Liver (tissue), 9 donors: Measurements from ENCODE around the gene SLC24A3. TPM values are rescaled to one million over a fixed set of nuclear protein-coding genes. Genes with fewer than 3 reads are reported as not detected.

Experiments
- DNase-seq: peaks from one replicate; pipeline ENCODE4 v3.0.0-alpha.2; 2017; ENCODE audit warnings: low spot score
- H3K27ac ChIP-seq, 2 donors: one replicate each; pipeline ENCODE4 v1.7.0; 2013; ENCODE audit warnings: inconsistent platforms in 2 of 2, low read length in 2 of 2, control low read depth in 1 of 2, low read depth in 1 of 2, mild to moderate bottlenecking in 1 of 2
- H3K27me3 ChIP-seq, 4 donors: one replicate each; pipeline versions ENCODE4 v1.6.1 to v1.7.0; 2013; ENCODE audit warnings: low read length in 3 of 4, inconsistent platforms in 1 of 4, mild to moderate bottlenecking in 1 of 4, moderate library complexity in 1 of 4; ENCODE audit not compliant: control insufficient read depth in 4 of 4, insufficient read depth in 4 of 4
- H3K36me3 ChIP-seq, 4 donors: one replicate each; pipeline versions ENCODE4 v1.6.1 to v1.7.0; 2013; ENCODE audit warnings: low read length in 3 of 4, mild to moderate bottlenecking in 3 of 4, low read depth in 1 of 4, moderate library complexity in 1 of 4; ENCODE audit not compliant: control insufficient read depth in 4 of 4, insufficient read depth in 3 of 4
- H3K4me1 ChIP-seq, 4 donors: one replicate each; pipeline versions ENCODE4 v1.6.1 to v1.7.0; 2013; ENCODE audit warnings: low read length in 3 of 4, mild to moderate bottlenecking in 3 of 4, moderate library complexity in 1 of 4; ENCODE audit not compliant: control insufficient read depth in 4 of 4, insufficient read depth in 4 of 4
- H3K4me3 ChIP-seq, 3 donors: one replicate each; pipeline versions ENCODE4 v1.6.1 to v1.7.0; 2013; ENCODE audit warnings: low read length in 3 of 3, control low read depth in 1 of 3, low read depth in 1 of 3, mild to moderate bottlenecking in 1 of 3
- H3K9ac ChIP-seq, 2 donors: one replicate each; pipeline ENCODE4 v1.7.0; 2013; ENCODE audit warnings: low read length in 2 of 2, mild to moderate bottlenecking in 2 of 2, moderate library complexity in 2 of 2, control low read depth in 1 of 2, low read depth in 1 of 2
- H3K9me3 ChIP-seq, 4 donors: one replicate each; pipeline versions ENCODE4 v1.6.1 to v1.7.0; 2013; ENCODE audit warnings: low read length in 3 of 4; ENCODE audit not compliant: control insufficient read depth in 4 of 4
- ATF3 ChIP-seq: IDR thresholded peaks from 2 replicates; pipeline ENCODE4 v1.6.1; 2016; ENCODE audit warnings: antibody characterized with exemption
- CTCF ChIP-seq: fragments of 150-350 bp; IDR thresholded peaks from 2 replicates; pipeline ENCODE4 v1.5.1; 2017; ENCODE audit warnings: improper control_type of control experiment, low read depth, low read length; ENCODE audit not compliant: missing input control
- EGR1 ChIP-seq, 2 donors: IDR thresholded peaks; 2 replicates each; pipeline ENCODE4 v1.6.1; 2016 to 2018; ENCODE audit warnings: antibody characterized with exemption in 2 of 2, low read depth in 2 of 2
- FOXA1 ChIP-seq: IDR thresholded peaks from 2 replicates; pipeline ENCODE4 v1.6.1; 2016; ENCODE audit warnings: antibody characterized with exemption
- FOXA2 ChIP-seq: IDR thresholded peaks from 2 replicates; pipeline ENCODE4 v1.6.1; 2016; ENCODE audit warnings: antibody characterized with exemption
- GABPA ChIP-seq, 2 donors: IDR thresholded peaks in 1 of 2; conservative IDR thresholded peaks in 1 of 2; 2 replicates each; pipeline ENCODE4 v1.6.1; 2016; ENCODE audit warnings: antibody characterized with exemption in 2 of 2, mild to moderate bottlenecking in 1 of 2, moderate library complexity in 1 of 2
- HNF4A ChIP-seq, 2 donors: conservative IDR thresholded peaks; 2 replicates each; pipeline ENCODE4 v1.6.1; 2016; ENCODE audit warnings: antibody characterized with exemption in 2 of 2, mild to moderate bottlenecking in 2 of 2
- HNF4G ChIP-seq: IDR thresholded peaks from 2 replicates; pipeline ENCODE4 v1.6.1; 2016; ENCODE audit warnings: antibody characterized with exemption
- JUND ChIP-seq, 2 donors: IDR thresholded peaks; 2 replicates each; pipeline ENCODE4 v1.6.1; 2016; ENCODE audit warnings: antibody characterized with exemption in 2 of 2
- RAD21 ChIP-seq, 2 donors: IDR thresholded peaks; 2 replicates each; pipeline ENCODE4 v1.6.1; 2016; ENCODE audit warnings: antibody characterized with exemption in 2 of 2, mild to moderate bottlenecking in 2 of 2
- RXRA ChIP-seq, 2 donors: IDR thresholded peaks; 2 replicates each; pipeline ENCODE4 v1.6.1; 2017 to 2018; ENCODE audit warnings: antibody characterized with exemption in 2 of 2, mild to moderate bottlenecking in 1 of 2
- TAF1 ChIP-seq: conservative IDR thresholded peaks from 2 replicates; pipeline ENCODE4 v1.6.1; 2016; ENCODE audit warnings: antibody characterized with exemption, mild to moderate bottlenecking
- YY1 ChIP-seq: IDR thresholded peaks from 2 replicates; pipeline ENCODE4 v1.6.1; 2016; ENCODE audit warnings: antibody characterized with exemption, mild to moderate bottlenecking
- WGBS: extraction: QIAGEN DNeasy Blood & Tissue Kit; methylation state at CpG from one replicate; pipeline ENCODE4 v1.1.7; 2013; 5-methylcytosine and 5-hydroxymethylcytosine counted together
- polyA plus RNA-seq, 2 donors: library from polyadenylated mRNA; stranded (reverse) in 1 of 2; unstranded in 1 of 2; fragments of 200-250 nt in 1 of 2; fragments of >200 nt in 1 of 2; fragmentation: Nextera tagmentation in 1 of 2; extraction: Ambion mirVana in 1 of 2; gene quantifications; one replicate each; pipeline versions ENCODE4 v1.2.1 to v1.2.3, GENCODE V29; 2013 to 2015
- total RNA-seq, 2 donors: library from RNA; depleted of rRNA; stranded (reverse); fragments of >200 nt; gene quantifications; one replicate each; pipeline ENCODE4 v1.2.3, GENCODE V29; 2014
- TF ChIP-seq, protein P1 (sequence below): IDR thresholded peaks from 2 replicates; pipeline ENCODE4 v1.6.1; 2016; ENCODE audit warnings: antibody characterized with exemption
- TF ChIP-seq, protein P2 (sequence below): IDR thresholded peaks from 2 replicates; pipeline ENCODE4 v1.6.1; 2016; ENCODE audit warnings: antibody characterized with exemption, mild to moderate bottlenecking
- donor health status: healthy.
- donor health status: healthy.
- donor health status: healthy.
- donor health status: healthy.
- donor health status: healthy.

The SLC24A3 gene
- total and polyA plus RNA-seq, 4 donors, result 0.28 to 1.8 (median 0.46) TPM

GRCh38 chr20:19384940-19385339 is 172.5 kb downstream of the SLC24A3 start:
- Histone ChIP-seq H3K27me3 (no peaks in the 10 kb centered on the region), H3K9me3 (no peaks in the 10 kb centered on the region), H3K27ac (no peak overlapping the region), H3K9ac (no peak overlapping the region), H3K36me3 (no peaks in the 10 kb centered on the region), H3K4me3 (no peak overlapping the region), H3K4me1 (no peaks in the 10 kb centered on the region)
- TF ChIP-seq TAF1, result no peak
- no peak for TF ChIP-seq GABPA (IDR thresholded peaks at IDR 0.05 in 1 of 2, conservative IDR thresholded peaks at IDR 0.05 in 1 of 2)
- TF ChIP-seq, protein P1, sequence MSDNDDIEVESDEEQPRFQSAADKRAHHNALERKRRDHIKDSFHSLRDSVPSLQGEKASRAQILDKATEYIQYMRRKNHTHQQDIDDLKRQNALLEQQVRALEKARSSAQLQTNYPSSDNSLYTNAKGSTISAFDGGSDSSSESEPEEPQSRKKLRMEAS, result no peak
- TF ChIP-seq CTCF, result no peak
- no peak for DNase-seq

- Histone ChIP-seq H3K9me3 (peaks cover 0 to 5% (median 0%) of the 10 kb centered on the region in 4 donors), H3K4me3 (no peak overlapping the region), H3K27ac (no peak overlapping the region), H3K9ac (no peak overlapping the region), H3K36me3 (no peaks in the 10 kb centered on the region), H3K27me3 (no peaks in the 10 kb centered on the region), H3K4me1 (no peaks in the 10 kb centered on the region)
- TF ChIP-seq YY1 (no peak), GABPA (IDR thresholded peaks at IDR 0.05 in 1 of 2, conservative IDR thresholded peaks at IDR 0.05 in 1 of 2) (no peak), FOXA2 (no peak), ATF3 (no peak), RAD21 (IDR thresholded peaks at IDR 0.05) (no peak)
- TF ChIP-seq, protein P2, sequence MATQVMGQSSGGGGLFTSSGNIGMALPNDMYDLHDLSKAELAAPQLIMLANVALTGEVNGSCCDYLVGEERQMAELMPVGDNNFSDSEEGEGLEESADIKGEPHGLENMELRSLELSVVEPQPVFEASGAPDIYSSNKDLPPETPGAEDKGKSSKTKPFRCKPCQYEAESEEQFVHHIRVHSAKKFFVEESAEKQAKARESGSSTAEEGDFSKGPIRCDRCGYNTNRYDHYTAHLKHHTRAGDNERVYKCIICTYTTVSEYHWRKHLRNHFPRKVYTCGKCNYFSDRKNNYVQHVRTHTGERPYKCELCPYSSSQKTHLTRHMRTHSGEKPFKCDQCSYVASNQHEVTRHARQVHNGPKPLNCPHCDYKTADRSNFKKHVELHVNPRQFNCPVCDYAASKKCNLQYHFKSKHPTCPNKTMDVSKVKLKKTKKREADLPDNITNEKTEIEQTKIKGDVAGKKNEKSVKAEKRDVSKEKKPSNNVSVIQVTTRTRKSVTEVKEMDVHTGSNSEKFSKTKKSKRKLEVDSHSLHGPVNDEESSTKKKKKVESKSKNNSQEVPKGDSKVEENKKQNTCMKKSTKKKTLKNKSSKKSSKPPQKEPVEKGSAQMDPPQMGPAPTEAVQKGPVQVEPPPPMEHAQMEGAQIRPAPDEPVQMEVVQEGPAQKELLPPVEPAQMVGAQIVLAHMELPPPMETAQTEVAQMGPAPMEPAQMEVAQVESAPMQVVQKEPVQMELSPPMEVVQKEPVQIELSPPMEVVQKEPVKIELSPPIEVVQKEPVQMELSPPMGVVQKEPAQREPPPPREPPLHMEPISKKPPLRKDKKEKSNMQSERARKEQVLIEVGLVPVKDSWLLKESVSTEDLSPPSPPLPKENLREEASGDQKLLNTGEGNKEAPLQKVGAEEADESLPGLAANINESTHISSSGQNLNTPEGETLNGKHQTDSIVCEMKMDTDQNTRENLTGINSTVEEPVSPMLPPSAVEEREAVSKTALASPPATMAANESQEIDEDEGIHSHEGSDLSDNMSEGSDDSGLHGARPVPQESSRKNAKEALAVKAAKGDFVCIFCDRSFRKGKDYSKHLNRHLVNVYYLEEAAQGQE, result no peak
- no peak for DNase-seq
Measured at GRCh38 chr20:19387251-19387650, 174.8 kb downstream of the SLC24A3 start.

GRCh38 chr20:19392344-19393130 is 180.1 kb downstream of the SLC24A3 start:
- WGBS, result 89% methylated on average over 2 of the region's 2 CpGs
- peaks cover 0 to 5% (median under 1%) of the 10 kb centered on the region in 4 donors for H3K9me3 ChIP-seq
- no peaks in the 10 kb centered on the region for H3K4me1 ChIP-seq
- no peak for DNase-seq
- H3K27ac ChIP-seq, result no peak overlapping the region
- H3K27me3 ChIP-seq, result no peaks in the 10 kb centered on the region
- no peak overlapping the region for H3K4me3 ChIP-seq
- no peak overlapping the region for H3K9ac ChIP-seq
- H3K36me3 ChIP-seq, result no peaks in the 10 kb centered on the region
- TF ChIP-seq TAF1 (no peak), HNF4A (conservative IDR thresholded peaks at IDR 0.05) (no peak), FOXA2 (no peak), JUND (IDR thresholded peaks at IDR 0.05) (no peak), GABPA (IDR thresholded peaks at IDR 0.05 in 1 of 2, conservative IDR thresholded peaks at IDR 0.05 in 1 of 2) (no peak), HNF4G (no peak), RXRA (IDR thresholded peaks at IDR 0.05) (no peak), CTCF (no peak), YY1 (no peak), FOXA1 (no peak), EGR1 (IDR thresholded peaks at IDR 0.05; ENCODE audit: low read depth in 2 of 2) (no peak)
